H9 (cell line): ENCODE measurements around the gene TBC1D7. TPM values are rescaled to one million over a fixed set of nuclear protein-coding genes. Genes with fewer than 3 reads are reported as not detected.

Experiments
- DNase-seq: peaks from one replicate; pipeline ENCODE4 v3.0.0-alpha.2; 2017
- H2AFZ ChIP-seq: one replicate; pipeline ENCODE4 v1.6.1; 2013; ENCODE audit warnings: mild to moderate bottlenecking, low read length, control low read depth, moderate library complexity
- H2AK5ac ChIP-seq: 2 replicates; pipeline ENCODE4 v1.6.1; 2013; ENCODE audit warnings: low read length, control low read depth, mixed read lengths; ENCODE audit not compliant: insufficient read length
- H2BK120ac ChIP-seq: one replicate; pipeline ENCODE4 v1.6.1; 2013; ENCODE audit warnings: low read depth, mild to moderate bottlenecking, low read length, control low read depth, inconsistent platforms; ENCODE audit not compliant: poor library complexity, severe bottlenecking
- H2BK12ac ChIP-seq: 2 replicates; pipeline ENCODE4 v1.6.1; 2013; ENCODE audit warnings: low read length, control low read depth, mixed read lengths, low read depth; ENCODE audit not compliant: insufficient read length
- H2BK15ac ChIP-seq: 2 replicates; pipeline ENCODE4 v1.6.1; 2013; ENCODE audit warnings: low read depth, low read length, control low read depth
- H2BK20ac ChIP-seq: one replicate; pipeline ENCODE4 v1.6.1; 2013; ENCODE audit warnings: low read depth, mild to moderate bottlenecking, low read length, control low read depth, inconsistent platforms; ENCODE audit not compliant: poor library complexity, severe bottlenecking
- H2BK5ac ChIP-seq: 2 replicates; pipeline ENCODE4 v1.6.1; 2013; ENCODE audit warnings: low read length, control low read depth, mixed read lengths; ENCODE audit not compliant: insufficient read length
- H3K14ac ChIP-seq: 2 replicates; pipeline ENCODE4 v1.6.1; 2013; ENCODE audit warnings: low read length, control low read depth; ENCODE audit not compliant: insufficient read depth
- H3K18ac ChIP-seq: 2 replicates; pipeline ENCODE4 v1.6.1; 2013; ENCODE audit warnings: low read depth, mild to moderate bottlenecking, mixed read lengths, low read length, control low read depth; ENCODE audit not compliant: insufficient read length
- H3K23ac ChIP-seq: 2 replicates; pipeline ENCODE4 v1.6.1; 2013; ENCODE audit warnings: low read length, control low read depth, mixed read lengths, low read depth; ENCODE audit not compliant: insufficient read length
- H3K23me2 ChIP-seq: 2 replicates; pipeline ENCODE4 v1.6.1; 2013; ENCODE audit warnings: low read depth, mild to moderate bottlenecking, mixed read lengths, low read length, control low read depth; ENCODE audit not compliant: insufficient read length, poor library complexity, severe bottlenecking
- H3K27ac ChIP-seq: 2 replicates; pipeline ENCODE4 v1.5.1; 2013; ENCODE audit warnings: low read length, control low read depth, mixed read lengths, low read depth; ENCODE audit not compliant: insufficient read length
- H3K27me3 ChIP-seq: 2 replicates; pipeline ENCODE4 v1.6.1; 2013; ENCODE audit warnings: low read length, control low read depth, inconsistent platforms; ENCODE audit not compliant: insufficient read depth
- H3K4ac ChIP-seq: 2 replicates; pipeline ENCODE4 v1.6.1; 2013; ENCODE audit warnings: low read depth, mild to moderate bottlenecking, control low read depth, inconsistent platforms, low read length, moderate library complexity
- H3K4me1 ChIP-seq: 2 replicates; pipeline ENCODE4 v1.6.1; 2013; ENCODE audit warnings: low read length, control low read depth, inconsistent platforms; ENCODE audit not compliant: insufficient read depth
- H3K4me2 ChIP-seq: 2 replicates; pipeline ENCODE4 v1.6.1; 2013; ENCODE audit warnings: low read length, control low read depth, mixed read lengths; ENCODE audit not compliant: insufficient read length, insufficient read depth
- H3K56ac ChIP-seq: 2 replicates; pipeline ENCODE4 v1.6.1; 2013; ENCODE audit warnings: low read depth, mild to moderate bottlenecking, mixed read lengths, low read length, control low read depth; ENCODE audit not compliant: insufficient read length
- H3K79me1 ChIP-seq: 2 replicates; pipeline ENCODE4 v1.6.1; 2013; ENCODE audit warnings: low read depth, mild to moderate bottlenecking, moderate library complexity, low read length, control low read depth, inconsistent platforms; ENCODE audit not compliant: insufficient read depth, poor library complexity, severe bottlenecking
- H3K79me2 ChIP-seq: 2 replicates; pipeline ENCODE4 v1.6.1; 2013; ENCODE audit warnings: low read length, control low read depth, inconsistent platforms; ENCODE audit not compliant: insufficient read depth
- H3K9ac ChIP-seq: 2 replicates; pipeline ENCODE4 v1.6.1; 2013; ENCODE audit warnings: low read length, control low read depth, mixed read lengths; ENCODE audit not compliant: insufficient read length; ENCODE audit errors: extremely low read depth
- H3K9me3 ChIP-seq: one replicate; pipeline ENCODE4 v1.6.1; 2013; ENCODE audit warnings: low read depth, low read length, inconsistent platforms; ENCODE audit not compliant: control insufficient read depth
- H3T11ph ChIP-seq: one replicate; pipeline ENCODE4 v1.6.1; 2013; ENCODE audit warnings: mild to moderate bottlenecking, low read length, control low read depth, inconsistent platforms
- H4K20me1 ChIP-seq: one replicate; pipeline ENCODE4 v1.6.1; 2013; ENCODE audit not compliant: control insufficient read depth, insufficient read length, insufficient read depth
- H4K5ac ChIP-seq: 2 replicates; pipeline ENCODE4 v1.6.1; 2013; ENCODE audit warnings: low read depth, mild to moderate bottlenecking, mixed read lengths, low read length, control low read depth; ENCODE audit not compliant: insufficient read length
- H4K8ac ChIP-seq: replicated peaks from 2 replicates; pipeline ENCODE4 v1.6.1; 2013; ENCODE audit warnings: low read length, control low read depth, mixed read lengths, low read depth; ENCODE audit not compliant: insufficient read length
- H4K91ac ChIP-seq: 2 replicates; pipeline ENCODE4 v1.6.1; 2013; ENCODE audit warnings: low read depth, mild to moderate bottlenecking, moderate library complexity, mixed read lengths, low read length, control low read depth; ENCODE audit not compliant: insufficient read length
- H3K27ac Mint-ChIP-seq, 3 experiments: 2 replicates in 2 of 3; 3 replicates in 1 of 3; pipeline ENCODE4 v1.8.0; 2020 to 2021; ENCODE audit warnings: mixed read lengths in 3 of 3, mild to moderate bottlenecking in 1 of 3, moderate library complexity in 1 of 3
- H3K27me3 Mint-ChIP-seq: 2 replicates; pipeline ENCODE4 v1.8.0; 2021; ENCODE audit warnings: low read depth, mild to moderate bottlenecking, moderate library complexity, mixed read lengths
- H3K36me3 Mint-ChIP-seq, 3 experiments: 2 replicates in 2 of 3; 3 replicates in 1 of 3; pipeline ENCODE4 v1.8.0; 2020 to 2021; ENCODE audit warnings: low read depth in 3 of 3, mixed read lengths in 3 of 3; ENCODE audit not compliant: insufficient read depth in 1 of 3
- H3K4me1 Mint-ChIP-seq, 2 experiments: 2 replicates each; pipeline ENCODE4 v1.8.0; 2020; ENCODE audit warnings: mixed read lengths in 2 of 2
- H3K4me3 Mint-ChIP-seq, 2 experiments: 2 replicates in 1 of 2; 3 replicates in 1 of 2; pipeline ENCODE4 v1.8.0; 2020 to 2021; ENCODE audit warnings: mild to moderate bottlenecking in 2 of 2, mixed read lengths in 2 of 2, moderate library complexity in 1 of 2
- H3K9me3 Mint-ChIP-seq, 2 experiments: 2 replicates in 1 of 2; 3 replicates in 1 of 2; pipeline ENCODE4 v1.8.0; 2020; ENCODE audit warnings: mild to moderate bottlenecking in 2 of 2, mixed read lengths in 2 of 2, moderate library complexity in 1 of 2
- WGBS: extraction: QIAGEN DNeasy Blood & Tissue Kit; methylation state at CpG from one replicate; pipeline ENCODE4 v1.1.7; 2013; ENCODE audit warnings: missing lambda C conversion rate, low lambda C conversion rate, mixed read lengths; ENCODE audit not compliant: insufficient read length; ENCODE audit errors: extremely low coverage; 5-methylcytosine and 5-hydroxymethylcytosine counted together
- total RNA-seq: library from RNA; stranded (reverse); gene quantifications from 2 replicates; pipeline ENCODE4 v1.2.1, GENCODE V29; 2021
- TF ChIP-seq, protein P1 (sequence below): fragments of 200-600 bp; sonication (generic); conservative IDR thresholded peaks from 3 replicates; pipeline ENCODE4 v1.8.0; 2021; ENCODE audit warnings: antibody characterized with exemption, mild to moderate bottlenecking

TBC1D7 gene
- total RNA-seq, 1 experiment from 2014 or later, result 33.9 TPM

DNA sequence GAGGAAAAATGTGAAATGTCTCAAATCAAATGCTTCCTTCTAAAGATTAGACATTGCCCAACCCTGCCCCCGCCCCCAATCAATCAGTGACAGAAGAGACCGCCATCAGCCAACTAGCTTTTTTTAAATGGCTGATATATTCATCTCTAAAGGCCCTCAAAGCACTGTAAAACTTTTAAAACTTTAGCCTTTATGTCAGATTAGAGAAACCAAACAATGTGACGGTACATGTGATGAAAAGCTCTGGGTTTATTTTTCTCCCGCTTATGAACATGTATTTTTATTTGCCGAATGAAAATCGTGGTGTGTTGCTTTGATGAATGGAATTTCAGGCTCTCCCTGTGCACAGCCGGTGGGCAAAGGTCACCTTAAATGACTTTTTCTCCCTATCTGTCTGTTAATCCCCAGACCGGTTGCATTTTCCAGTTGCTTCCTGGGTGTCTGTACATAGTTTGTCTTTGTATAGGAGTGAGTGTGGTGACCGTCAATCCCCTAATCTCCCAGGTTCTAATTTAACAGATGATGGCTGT, 38.5 kb downstream of the TBC1D7 start:
- no peak overlapping the region for H3K27ac Mint-ChIP-seq
- WGBS, result no CpG with 5 or more reads among the region's 9 CpGs

More for the DNA sequence above, 38.5 kb downstream of the TBC1D7 start:
- Histone ChIP-seq H2BK12ac (no peak overlapping the region), H3T11ph (no peak overlapping the region), H4K5ac (no peak overlapping the region), H3K4me2 (no peak overlapping the region), H4K20me1 (no peaks in the 10 kb centered on the region), H3K18ac (no peak overlapping the region), H2AK5ac (no peak overlapping the region), H3K23ac (no peak overlapping the region), H3K4ac (no peak overlapping the region), H3K9me3 (peaks cover 16% of the 10 kb centered on the region), H3K27ac (no peak overlapping the region), H2BK5ac (no peak overlapping the region), H3K4me1 (no peaks in the 10 kb centered on the region), H3K23me2 (no peaks in the 10 kb centered on the region), H3K79me2 (no peaks in the 10 kb centered on the region), H3K27me3 (no peaks in the 10 kb centered on the region), H4K8ac (no peak overlapping the region), H3K14ac (no peak overlapping the region), H3K79me1 (no peaks in the 10 kb centered on the region), H3K56ac (no peak overlapping the region), H2BK20ac (no peak overlapping the region), H2AFZ (no peak overlapping the region), H3K9ac (no peak overlapping the region), H4K91ac (no peak overlapping the region), H2BK15ac (no peak overlapping the region), H2BK120ac (no peak overlapping the region)
- H3K36me3 Mint-ChIP-seq, result peaks cover 60 to 85% (median 81%) of the 10 kb centered on the region in 3 experiments
- H3K4me1 Mint-ChIP-seq, result no peaks in the 10 kb centered on the region
- H3K9me3 Mint-ChIP-seq, result peaks cover 23 to 31% of the 10 kb centered on the region in 2 experiments
- TF ChIP-seq, protein P1, sequence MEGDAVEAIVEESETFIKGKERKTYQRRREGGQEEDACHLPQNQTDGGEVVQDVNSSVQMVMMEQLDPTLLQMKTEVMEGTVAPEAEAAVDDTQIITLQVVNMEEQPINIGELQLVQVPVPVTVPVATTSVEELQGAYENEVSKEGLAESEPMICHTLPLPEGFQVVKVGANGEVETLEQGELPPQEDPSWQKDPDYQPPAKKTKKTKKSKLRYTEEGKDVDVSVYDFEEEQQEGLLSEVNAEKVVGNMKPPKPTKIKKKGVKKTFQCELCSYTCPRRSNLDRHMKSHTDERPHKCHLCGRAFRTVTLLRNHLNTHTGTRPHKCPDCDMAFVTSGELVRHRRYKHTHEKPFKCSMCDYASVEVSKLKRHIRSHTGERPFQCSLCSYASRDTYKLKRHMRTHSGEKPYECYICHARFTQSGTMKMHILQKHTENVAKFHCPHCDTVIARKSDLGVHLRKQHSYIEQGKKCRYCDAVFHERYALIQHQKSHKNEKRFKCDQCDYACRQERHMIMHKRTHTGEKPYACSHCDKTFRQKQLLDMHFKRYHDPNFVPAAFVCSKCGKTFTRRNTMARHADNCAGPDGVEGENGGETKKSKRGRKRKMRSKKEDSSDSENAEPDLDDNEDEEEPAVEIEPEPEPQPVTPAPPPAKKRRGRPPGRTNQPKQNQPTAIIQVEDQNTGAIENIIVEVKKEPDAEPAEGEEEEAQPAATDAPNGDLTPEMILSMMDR, result no peak
- no peak overlapping the region; a peak in 1 of 5 replicates for H3K4me3 Mint-ChIP-seq
- H3K27me3 Mint-ChIP-seq, result no peaks in the 10 kb centered on the region
- DNase-seq, result peak; percentile 1
